WI38 (cell line): ENCODE results near the gene SSRP1.
A peak's percentile ranks its signal among the peaks of the same experiment; 100 is the strongest.

Experiments used
- H3K4me3 ChIP-seq: 2 replicates; pipeline ENCODE4 v1.5.1; 2011; ENCODE audit warnings: low read depth, mild to moderate bottlenecking, control low read depth, low read length
- TF ChIP-seq, protein P1 (sequence below): IDR thresholded peaks from 2 replicates; pipeline ENCODE4 v1.5.1; 2012; ENCODE audit warnings: low read depth, mild to moderate bottlenecking, control low read depth, low read length

Gene SSRP1

GRCh38 chr11:57353446-57353845, 17.8 kb upstream of the SSRP1 start:
- no peak overlapping the region for H3K4me3 ChIP-seq
- TF ChIP-seq, protein P1, sequence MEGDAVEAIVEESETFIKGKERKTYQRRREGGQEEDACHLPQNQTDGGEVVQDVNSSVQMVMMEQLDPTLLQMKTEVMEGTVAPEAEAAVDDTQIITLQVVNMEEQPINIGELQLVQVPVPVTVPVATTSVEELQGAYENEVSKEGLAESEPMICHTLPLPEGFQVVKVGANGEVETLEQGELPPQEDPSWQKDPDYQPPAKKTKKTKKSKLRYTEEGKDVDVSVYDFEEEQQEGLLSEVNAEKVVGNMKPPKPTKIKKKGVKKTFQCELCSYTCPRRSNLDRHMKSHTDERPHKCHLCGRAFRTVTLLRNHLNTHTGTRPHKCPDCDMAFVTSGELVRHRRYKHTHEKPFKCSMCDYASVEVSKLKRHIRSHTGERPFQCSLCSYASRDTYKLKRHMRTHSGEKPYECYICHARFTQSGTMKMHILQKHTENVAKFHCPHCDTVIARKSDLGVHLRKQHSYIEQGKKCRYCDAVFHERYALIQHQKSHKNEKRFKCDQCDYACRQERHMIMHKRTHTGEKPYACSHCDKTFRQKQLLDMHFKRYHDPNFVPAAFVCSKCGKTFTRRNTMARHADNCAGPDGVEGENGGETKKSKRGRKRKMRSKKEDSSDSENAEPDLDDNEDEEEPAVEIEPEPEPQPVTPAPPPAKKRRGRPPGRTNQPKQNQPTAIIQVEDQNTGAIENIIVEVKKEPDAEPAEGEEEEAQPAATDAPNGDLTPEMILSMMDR = no peak

DNA sequence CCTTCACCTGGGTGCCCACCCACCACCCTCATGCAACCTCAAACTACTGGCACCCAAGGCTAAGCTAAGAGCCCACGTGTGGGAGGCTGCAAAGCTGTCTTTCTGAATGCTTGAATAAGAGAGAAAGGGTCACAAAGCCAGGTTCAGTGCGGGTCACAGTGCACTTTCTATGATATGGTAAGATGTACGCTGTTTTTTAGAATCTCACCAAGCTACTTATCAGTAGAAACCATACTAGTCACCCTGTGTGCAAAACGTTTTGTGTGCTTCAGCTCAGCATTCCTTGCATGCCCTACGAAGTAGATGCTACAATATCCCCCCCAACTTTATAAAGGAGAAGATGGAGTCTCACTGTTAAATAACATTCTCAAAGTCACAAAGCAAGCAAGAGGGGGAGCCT, 17.3 kb upstream of the SSRP1 start:
- no peak overlapping the region for H3K4me3 ChIP-seq
- TF ChIP-seq, protein P1 = no peak

GRCh38 chr11:57349491-57350274, 14.0 kb upstream of the SSRP1 start:
- TF ChIP-seq, protein P1 = peak; percentile 84
- H3K4me3 ChIP-seq = no peak overlapping the region

DNA sequence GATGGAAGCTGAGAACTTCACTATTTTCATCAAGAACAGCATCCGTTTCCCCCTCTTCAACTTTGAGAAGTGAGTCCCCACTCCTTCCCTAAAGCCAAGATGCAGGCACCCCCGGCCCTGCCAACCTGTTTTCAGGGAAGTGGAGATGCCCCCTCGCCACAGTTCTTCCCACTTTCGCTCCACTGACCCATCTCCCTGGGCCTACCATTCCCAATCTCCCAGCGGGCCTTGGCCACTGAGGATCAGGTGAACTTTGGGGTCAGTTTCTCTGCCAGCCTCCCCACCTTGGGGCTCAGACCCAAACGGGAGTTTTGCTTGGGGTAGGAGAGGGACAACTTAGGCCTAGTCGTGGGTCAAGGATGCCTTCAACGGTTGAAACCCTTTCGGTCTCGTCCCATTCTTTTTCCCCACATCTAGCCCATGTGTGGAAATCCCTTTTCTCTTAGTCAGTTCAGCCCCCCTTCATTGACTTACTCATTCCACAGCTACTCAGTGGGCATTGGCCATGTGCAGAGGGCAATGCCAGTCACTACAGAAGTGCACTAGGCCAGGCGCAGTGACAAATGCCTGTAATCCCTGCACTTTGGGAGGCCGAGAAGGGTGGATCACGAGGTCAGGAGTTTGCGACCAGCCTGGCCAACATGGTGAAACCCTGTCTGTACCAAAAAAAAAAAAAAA, 13.1 kb upstream of the SSRP1 start:
- TF ChIP-seq, protein P1 = no peak
- H3K4me3 ChIP-seq = no peak overlapping the region

GRCh38 chr11:57348052-57348451, 12.4 kb upstream of the SSRP1 start:
- H3K4me3 ChIP-seq = no peak overlapping the region
- TF ChIP-seq, protein P1 = no peak

- TF ChIP-seq, protein P1 = no peak
- no peak overlapping the region for H3K4me3 ChIP-seq
These were observed 11.6 kb upstream of the SSRP1 start for GRCh38 chr11:57347336-57347735.

DNA sequence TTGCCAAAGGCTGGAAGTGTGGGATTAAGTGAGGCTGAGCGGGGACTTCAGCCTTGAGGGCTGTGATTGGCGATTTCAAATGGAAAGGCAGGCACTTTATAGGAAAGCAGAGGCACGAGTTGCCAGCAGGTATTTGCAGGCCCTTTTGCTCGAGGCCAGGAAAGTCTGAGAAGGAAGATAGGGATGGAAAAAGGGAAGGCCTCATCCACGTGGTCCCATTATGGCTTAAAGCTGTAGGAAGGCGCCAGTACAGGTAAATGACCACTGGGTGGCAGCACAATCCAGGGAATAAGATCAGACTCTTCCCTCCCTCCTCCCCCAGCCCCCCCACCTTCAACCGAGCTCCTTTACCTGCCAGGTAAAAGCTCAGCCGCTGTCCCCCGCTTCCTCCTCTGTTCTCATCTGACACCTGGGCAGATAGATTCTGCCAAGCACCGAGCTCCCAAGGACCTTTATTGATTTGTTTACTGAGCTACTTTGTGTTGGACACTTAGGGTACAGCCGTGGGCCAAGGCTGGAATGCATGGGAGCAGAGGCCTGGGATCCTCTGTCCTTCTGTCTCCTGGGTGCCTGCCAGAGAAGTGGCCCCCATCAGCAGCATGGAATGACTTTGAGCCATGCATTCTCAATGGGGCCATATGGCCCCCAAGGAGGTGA, 10.0 kb upstream of the SSRP1 start:
- no peak overlapping the region for H3K4me3 ChIP-seq
- TF ChIP-seq, protein P1 = peak; percentile 34; the same call in 1 of the 2 replicates
